MG63 (cell line): ENCODE measurements around the gene ARHGEF2. TPM values are rescaled to one million over a fixed set of nuclear protein-coding genes. Genes with fewer than 3 reads are reported as not detected.
A peak's percentile ranks its signal among the peaks of the same experiment; 100 is the strongest.
"Not testable (repeated sequence)": the region's sequence is repeated elsewhere in the genome, so short reads cannot be mapped to it uniquely, and the experiment has no call there.

Experiments
- DNase-seq: peaks from one replicate; pipeline ENCODE4 v3.0.0-alpha.2; 2020
- H3K27me3 ChIP-seq: fragments of 250-450 bp; sonication (Bioruptor Pico); 2 replicates; pipeline ENCODE4 v1.5.1; 2020; ENCODE audit warnings: mild to moderate bottlenecking, moderate library complexity
- H3K36me3 ChIP-seq: fragments of 250-450 bp; sonication (Bioruptor Pico); 2 replicates; pipeline ENCODE4 v1.5.1; 2020; ENCODE audit warnings: mild to moderate bottlenecking, moderate library complexity
- H3K4me3 ChIP-seq: fragments of 250-450 bp; sonication (Bioruptor Pico); 2 replicates; pipeline ENCODE4 v1.5.1; 2020; ENCODE audit warnings: mild to moderate bottlenecking, moderate library complexity
- H3K9me3 ChIP-seq: fragments of 250-450 bp; sonication (Bioruptor Pico); 2 replicates; pipeline ENCODE4 v1.5.1; 2020; ENCODE audit warnings: mild to moderate bottlenecking, moderate library complexity
- total RNA-seq: library from RNA; depleted of rRNA; stranded (reverse); fragments of >200 nt; shearing (Covaris generic); gene quantifications from 2 replicates; pipeline ENCODE4 v1.2.3, GENCODE V29; 2014; ENCODE audit warnings: low replicate concordance

The ARHGEF2 gene
- total RNA-seq, 1 experiment from 2014 or later, result 70.6 TPM

GRCh38 chr1:156001662-156002171, 23.4 kb upstream of the ARHGEF2 start:
- Histone ChIP-seq H3K27me3 (no peaks in the 10 kb centered on the region), H3K9me3 (no peaks in the 10 kb centered on the region), H3K36me3 (no peaks in the 10 kb centered on the region; the same call in 1 of the 2 replicates), H3K4me3 (no peak overlapping the region)
- DNase-seq, result peak; percentile 18

GRCh38 chr1:156001021-156001661, 22.8 kb upstream of the ARHGEF2 start:
- no peaks in the 10 kb centered on the region for H3K27me3 ChIP-seq
- no peaks in the 10 kb centered on the region for H3K36me3 ChIP-seq
- no peak for DNase-seq
- no peaks in the 10 kb centered on the region for H3K9me3 ChIP-seq
- H3K4me3 ChIP-seq, result no peak overlapping the region

GRCh38 chr1:155999964-156000363, 21.6 kb upstream of the ARHGEF2 start:
- no peak overlapping the region for H3K4me3 ChIP-seq
- H3K27me3 ChIP-seq, result no peaks in the 10 kb centered on the region
- DNase-seq, result no peak
- H3K36me3 ChIP-seq, result no peaks in the 10 kb centered on the region
- no peaks in the 10 kb centered on the region for H3K9me3 ChIP-seq

- Histone ChIP-seq H3K36me3 (no peaks in the 10 kb centered on the region), H3K27me3 (no peaks in the 10 kb centered on the region), H3K9me3 (no peaks in the 10 kb centered on the region), H3K4me3 (no peak overlapping the region)
- no peak for DNase-seq
Observed at GRCh38 chr1:155996166-155996565, 17.8 kb upstream of the ARHGEF2 start.

- Histone ChIP-seq H3K27me3 (no peaks in the 10 kb centered on the region), H3K36me3 (no peaks in the 10 kb centered on the region), H3K9me3 (no peaks in the 10 kb centered on the region), H3K4me3 (no peak overlapping the region)
- no peak for DNase-seq
Observed at GRCh38 chr1:155993595-155993994, 15.2 kb upstream of the ARHGEF2 start.

GRCh38 chr1:155990005-155990739, 11.8 kb upstream of the ARHGEF2 start:
- no peaks in the 10 kb centered on the region for H3K9me3 ChIP-seq
- no peaks in the 10 kb centered on the region for H3K36me3 ChIP-seq
- DNase-seq, result no peak
- no peak overlapping the region for H3K4me3 ChIP-seq
- H3K27me3 ChIP-seq, result no peaks in the 10 kb centered on the region

GRCh38 chr1:155989242-155990004, 11.1 kb upstream of the ARHGEF2 start:
- no peaks in the 10 kb centered on the region for H3K9me3 ChIP-seq
- no peaks in the 10 kb centered on the region for H3K36me3 ChIP-seq
- no peaks in the 10 kb centered on the region for H3K27me3 ChIP-seq
- 0 out of 2 replicates have a peak overlapping the region, but pooled peaks have one; percentile 7 for H3K4me3 ChIP-seq
- DNase-seq, result peak; percentile 73

- not testable (repeated sequence) for H3K27me3 ChIP-seq, DNase-seq, H3K4me3 ChIP-seq, H3K9me3 ChIP-seq
- H3K36me3 ChIP-seq, result peaks cover 29% of the 10 kb centered on the region
Observed at GRCh38 chr1:155984903-155985645, 6.7 kb upstream of the ARHGEF2 start.

- DNase-seq, result no peak
- H3K9me3 ChIP-seq, result no peaks in the 10 kb centered on the region
- no peak overlapping the region; the same call in 1 of the 2 replicates for H3K4me3 ChIP-seq
- H3K36me3 ChIP-seq, result peaks cover 37% of the 10 kb centered on the region
- H3K27me3 ChIP-seq, result no peaks in the 10 kb centered on the region
Observed at GRCh38 chr1:155984341-155984740, 6.0 kb upstream of the ARHGEF2 start.

GRCh38 chr1:155983191-155984024, 5.1 kb upstream of the ARHGEF2 start:
- peaks cover 43% of the 10 kb centered on the region for H3K36me3 ChIP-seq
- H3K9me3 ChIP-seq, result no peaks in the 10 kb centered on the region
- DNase-seq, result peak; percentile 99
- H3K27me3 ChIP-seq, result no peaks in the 10 kb centered on the region
- peak overlapping the region; percentile 94 for H3K4me3 ChIP-seq

- Histone ChIP-seq H3K36me3 (peaks cover 54% of the 10 kb centered on the region), H3K27me3 (no peaks in the 10 kb centered on the region), H3K9me3 (no peaks in the 10 kb centered on the region), H3K4me3 (peak overlapping the region; percentile 94)
- DNase-seq, result no peak
Observed at GRCh38 chr1:155982106-155982505, 3.8 kb upstream of the ARHGEF2 start.

GRCh38 chr1:155981266-155982088, 3.1 kb upstream of the ARHGEF2 start:
- H3K36me3 ChIP-seq, result peaks cover 60% of the 10 kb centered on the region
- DNase-seq, result peak; percentile 72

GRCh38 chr1:155979597-155980343, 1.4 kb upstream of the ARHGEF2 start:
- H3K36me3 ChIP-seq, result peaks cover 77% of the 10 kb centered on the region

More at GRCh38 chr1:155981266-155982088, 3.1 kb upstream of the ARHGEF2 start:
- Histone ChIP-seq H3K4me3 (peak overlapping the region; percentile 94), H3K9me3 (no peaks in the 10 kb centered on the region), H3K27me3 (no peaks in the 10 kb centered on the region)

GRCh38 chr1:155978973-155979429, 654 bp upstream of the ARHGEF2 start:
- peak; percentile 72 for DNase-seq
- peaks cover 84% of the 10 kb centered on the region for H3K36me3 ChIP-seq
- no peaks in the 10 kb centered on the region for H3K27me3 ChIP-seq
- no peaks in the 10 kb centered on the region for H3K9me3 ChIP-seq
- H3K4me3 ChIP-seq, result peak overlapping the region; percentile 94

More at GRCh38 chr1:155979597-155980343, 1.4 kb upstream of the ARHGEF2 start:
- no peaks in the 10 kb centered on the region for H3K27me3 ChIP-seq
- no peaks in the 10 kb centered on the region for H3K9me3 ChIP-seq
- peak; percentile 53 for DNase-seq
- H3K4me3 ChIP-seq, result peak overlapping the region; percentile 94
